ENCODE measurements around the gene ZNF844.

DNA sequence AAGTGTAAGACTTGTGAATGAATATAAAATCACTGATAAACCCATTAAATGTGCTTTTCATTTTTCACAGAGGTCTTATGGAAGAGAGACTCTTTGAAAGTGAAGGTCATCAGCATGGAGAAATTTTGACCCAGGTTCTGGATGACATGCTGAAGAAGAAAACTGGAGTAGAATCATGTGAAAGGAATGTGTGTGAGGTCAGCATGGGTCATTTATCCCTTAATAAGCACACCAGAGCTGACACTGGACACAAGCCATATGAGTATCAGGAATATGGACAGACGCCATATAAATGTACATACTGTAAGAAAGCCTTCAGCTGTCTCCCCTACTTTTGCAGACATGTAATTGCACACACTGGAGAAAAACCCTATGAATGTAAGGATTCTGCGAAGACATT is 46.6 kb downstream of the ZNF844 start:
- TF ChIP-seq, protein P1, sequence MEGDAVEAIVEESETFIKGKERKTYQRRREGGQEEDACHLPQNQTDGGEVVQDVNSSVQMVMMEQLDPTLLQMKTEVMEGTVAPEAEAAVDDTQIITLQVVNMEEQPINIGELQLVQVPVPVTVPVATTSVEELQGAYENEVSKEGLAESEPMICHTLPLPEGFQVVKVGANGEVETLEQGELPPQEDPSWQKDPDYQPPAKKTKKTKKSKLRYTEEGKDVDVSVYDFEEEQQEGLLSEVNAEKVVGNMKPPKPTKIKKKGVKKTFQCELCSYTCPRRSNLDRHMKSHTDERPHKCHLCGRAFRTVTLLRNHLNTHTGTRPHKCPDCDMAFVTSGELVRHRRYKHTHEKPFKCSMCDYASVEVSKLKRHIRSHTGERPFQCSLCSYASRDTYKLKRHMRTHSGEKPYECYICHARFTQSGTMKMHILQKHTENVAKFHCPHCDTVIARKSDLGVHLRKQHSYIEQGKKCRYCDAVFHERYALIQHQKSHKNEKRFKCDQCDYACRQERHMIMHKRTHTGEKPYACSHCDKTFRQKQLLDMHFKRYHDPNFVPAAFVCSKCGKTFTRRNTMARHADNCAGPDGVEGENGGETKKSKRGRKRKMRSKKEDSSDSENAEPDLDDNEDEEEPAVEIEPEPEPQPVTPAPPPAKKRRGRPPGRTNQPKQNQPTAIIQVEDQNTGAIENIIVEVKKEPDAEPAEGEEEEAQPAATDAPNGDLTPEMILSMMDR (IDR thresholded peaks at IDR 0.05) = no peak
- TF ChIP-seq POLR2A (IDR thresholded peaks at IDR 0.05) (no peak), EP300 (IDR thresholded peaks at IDR 0.05) (no peak), POLR2AphosphoS5 (IDR thresholded peaks at IDR 0.05) (no peak)
